Fibroblast of lung (primary cell): ENCODE data around the gene DLX4.

ENCODE experiments used
- EZH2 ChIP-seq: IDR thresholded peaks from 2 replicates; pipeline ENCODE4 v1.5.1; 2012; ENCODE audit warnings: low read length, control low read depth, mild to moderate bottlenecking; ENCODE audit errors: missing control alignments
- TF ChIP-seq, protein P1 (sequence below), 2 donors: IDR thresholded peaks in 1 of 2; conservative IDR thresholded peaks in 1 of 2; 1 replicate in 1 of 2; 2 replicates in 1 of 2; pipeline ENCODE4 v1.5.1; 2011 to 2012; ENCODE audit warnings: low read length in 2 of 2, control low read depth in 1 of 2, inconsistent platforms in 1 of 2, low read depth in 1 of 2, mild to moderate bottlenecking in 1 of 2

DNA sequence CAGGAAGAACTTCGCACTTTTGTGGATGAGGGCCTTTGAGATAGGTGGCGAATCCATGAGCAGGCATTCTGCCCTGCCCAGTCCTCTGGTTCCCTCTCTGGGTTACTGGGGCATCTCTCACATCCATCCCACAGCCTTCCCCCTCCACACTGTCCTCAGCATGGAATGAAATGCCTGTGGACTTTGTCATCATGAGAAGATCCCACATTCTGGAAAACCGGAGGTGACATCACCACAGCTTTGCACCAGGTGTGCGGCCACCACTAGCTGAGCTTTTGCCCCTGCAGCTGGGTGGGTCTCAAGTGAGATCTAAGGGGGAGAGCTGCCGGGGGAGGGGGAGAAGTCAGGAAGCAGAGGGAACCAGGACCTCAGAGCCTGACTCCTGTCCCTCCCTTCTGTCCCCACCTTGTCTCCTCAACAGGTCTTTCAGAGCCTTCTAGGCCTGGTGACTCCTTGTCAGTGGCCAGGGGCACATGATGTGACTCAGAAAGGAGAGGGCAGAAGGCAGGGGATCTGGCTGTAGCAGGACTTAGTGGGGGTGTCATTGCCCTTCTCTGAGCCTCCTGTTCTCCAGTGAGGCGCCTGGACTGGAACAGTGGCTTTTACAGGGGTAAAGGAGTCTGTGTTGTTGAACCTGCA lies 40.0 kb upstream of the DLX4 start:
- TF ChIP-seq EZH2 = no peak
- TF ChIP-seq, protein P1, sequence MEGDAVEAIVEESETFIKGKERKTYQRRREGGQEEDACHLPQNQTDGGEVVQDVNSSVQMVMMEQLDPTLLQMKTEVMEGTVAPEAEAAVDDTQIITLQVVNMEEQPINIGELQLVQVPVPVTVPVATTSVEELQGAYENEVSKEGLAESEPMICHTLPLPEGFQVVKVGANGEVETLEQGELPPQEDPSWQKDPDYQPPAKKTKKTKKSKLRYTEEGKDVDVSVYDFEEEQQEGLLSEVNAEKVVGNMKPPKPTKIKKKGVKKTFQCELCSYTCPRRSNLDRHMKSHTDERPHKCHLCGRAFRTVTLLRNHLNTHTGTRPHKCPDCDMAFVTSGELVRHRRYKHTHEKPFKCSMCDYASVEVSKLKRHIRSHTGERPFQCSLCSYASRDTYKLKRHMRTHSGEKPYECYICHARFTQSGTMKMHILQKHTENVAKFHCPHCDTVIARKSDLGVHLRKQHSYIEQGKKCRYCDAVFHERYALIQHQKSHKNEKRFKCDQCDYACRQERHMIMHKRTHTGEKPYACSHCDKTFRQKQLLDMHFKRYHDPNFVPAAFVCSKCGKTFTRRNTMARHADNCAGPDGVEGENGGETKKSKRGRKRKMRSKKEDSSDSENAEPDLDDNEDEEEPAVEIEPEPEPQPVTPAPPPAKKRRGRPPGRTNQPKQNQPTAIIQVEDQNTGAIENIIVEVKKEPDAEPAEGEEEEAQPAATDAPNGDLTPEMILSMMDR (conservative IDR thresholded peaks at IDR 0.05 in 1 of 2, IDR thresholded peaks at IDR 0.05 in 1 of 2; ENCODE audit: low read depth in 1 of 2, low read length in 2 of 2) = no peak
